MV-4-11 (cell line): ENCODE results near the gene CHCHD6.

Source experiments
- DNase-seq: peaks from one replicate; lab custom pipeline; 2025; lab: John Stamatoyannopoulos, UW

The CHCHD6 gene

GRCh38 chr3:126959136-126959920, 255.3 kb downstream of the CHCHD6 start:
- DNase-seq, result no peak

- DNase-seq, result no peak
Observed at GRCh38 chr3:126959921-126960603, 256.0 kb downstream of the CHCHD6 start.

- no peak for DNase-seq
Observed at GRCh38 chr3:126960604-126960995, 256.6 kb downstream of the CHCHD6 start.

GRCh38 chr3:126961191-126961790, 257.3 kb downstream of the CHCHD6 start:
- no peak for DNase-seq

GRCh38 chr3:126961791-126962461, 257.9 kb downstream of the CHCHD6 start:
- DNase-seq, result no peak

- DNase-seq, result no peak
Observed at GRCh38 chr3:126962756-126963155, 258.7 kb downstream of the CHCHD6 start.

GRCh38 chr3:126963261-126964190, 259.5 kb downstream of the CHCHD6 start:
- no peak for DNase-seq

GRCh38 chr3:126964261-126964660, 260.2 kb downstream of the CHCHD6 start:
- no peak for DNase-seq

GRCh38 chr3:126964950-126965349, 260.9 kb downstream of the CHCHD6 start:
- no peak for DNase-seq

- DNase-seq, result no peak
Observed at GRCh38 chr3:126965526-126966080, 261.6 kb downstream of the CHCHD6 start.

GRCh38 chr3:126967386-126967785, 263.3 kb downstream of the CHCHD6 start:
- no peak for DNase-seq

GRCh38 chr3:126968391-126969390, 264.7 kb downstream of the CHCHD6 start:
- no peak for DNase-seq

- no peak for DNase-seq
Observed at GRCh38 chr3:126969586-126969985, 265.5 kb downstream of the CHCHD6 start.

GRCh38 chr3:126970101-126970500, 266.1 kb downstream of the CHCHD6 start:
- no peak for DNase-seq

- no peak for DNase-seq
Observed at GRCh38 chr3:126970921-126971320, 266.9 kb downstream of the CHCHD6 start.

GRCh38 chr3:126971891-126972351, 267.9 kb downstream of the CHCHD6 start:
- peak; percentile 15 for DNase-seq

GRCh38 chr3:126972866-126973265, 268.8 kb downstream of the CHCHD6 start:
- DNase-seq, result no peak

- DNase-seq, result no peak
Observed at GRCh38 chr3:126973814-126974213, 269.8 kb downstream of the CHCHD6 start.

GRCh38 chr3:126974756-126975155, 270.7 kb downstream of the CHCHD6 start:
- DNase-seq, result no peak

- DNase-seq, result no peak
Observed at GRCh38 chr3:126976906-126977305, 272.9 kb downstream of the CHCHD6 start.
